Esophagus muscularis mucosa (tissue), 3 donors: ENCODE data around the gene RTRAF.

ENCODE experiments used
- POLR2AphosphoS5 ChIP-seq, 2 donors: sonication (generic); formaldehyde crosslinking; IDR thresholded peaks; one replicate each; pipeline ENCODE4 v1.6.1; 2017; ENCODE audit warnings: antibody characterized with exemption in 2 of 2
- TF ChIP-seq, protein P1 (sequence below), 3 experiments: fragments of 200-600 bp in 2 of 3; fragments of 450-650 bp in 1 of 3; sonication (generic) in 2 of 3; IDR thresholded peaks; one replicate each; pipeline ENCODE4 v1.5.1; 2017 to 2019; ENCODE audit warnings: antibody characterized with exemption in 3 of 3, mild to moderate bottlenecking in 2 of 3, moderate library complexity in 1 of 3

GRCh38 chr14:51993285-51993920, 4.1 kb downstream of the RTRAF start:
- TF ChIP-seq, protein P1, sequence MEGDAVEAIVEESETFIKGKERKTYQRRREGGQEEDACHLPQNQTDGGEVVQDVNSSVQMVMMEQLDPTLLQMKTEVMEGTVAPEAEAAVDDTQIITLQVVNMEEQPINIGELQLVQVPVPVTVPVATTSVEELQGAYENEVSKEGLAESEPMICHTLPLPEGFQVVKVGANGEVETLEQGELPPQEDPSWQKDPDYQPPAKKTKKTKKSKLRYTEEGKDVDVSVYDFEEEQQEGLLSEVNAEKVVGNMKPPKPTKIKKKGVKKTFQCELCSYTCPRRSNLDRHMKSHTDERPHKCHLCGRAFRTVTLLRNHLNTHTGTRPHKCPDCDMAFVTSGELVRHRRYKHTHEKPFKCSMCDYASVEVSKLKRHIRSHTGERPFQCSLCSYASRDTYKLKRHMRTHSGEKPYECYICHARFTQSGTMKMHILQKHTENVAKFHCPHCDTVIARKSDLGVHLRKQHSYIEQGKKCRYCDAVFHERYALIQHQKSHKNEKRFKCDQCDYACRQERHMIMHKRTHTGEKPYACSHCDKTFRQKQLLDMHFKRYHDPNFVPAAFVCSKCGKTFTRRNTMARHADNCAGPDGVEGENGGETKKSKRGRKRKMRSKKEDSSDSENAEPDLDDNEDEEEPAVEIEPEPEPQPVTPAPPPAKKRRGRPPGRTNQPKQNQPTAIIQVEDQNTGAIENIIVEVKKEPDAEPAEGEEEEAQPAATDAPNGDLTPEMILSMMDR (IDR thresholded peaks at IDR 0.05), result no peak
- no peak for TF ChIP-seq POLR2AphosphoS5 (IDR thresholded peaks at IDR 0.05)
